ENCODE data around the gene RNPEPL1. TPM values are rescaled to one million over a fixed set of nuclear protein-coding genes. Genes with fewer than 3 reads are reported as not detected.

The RNPEPL1 gene
- total RNA-seq, 1 donor from 2014 or later, result 22.7 TPM

DNA sequence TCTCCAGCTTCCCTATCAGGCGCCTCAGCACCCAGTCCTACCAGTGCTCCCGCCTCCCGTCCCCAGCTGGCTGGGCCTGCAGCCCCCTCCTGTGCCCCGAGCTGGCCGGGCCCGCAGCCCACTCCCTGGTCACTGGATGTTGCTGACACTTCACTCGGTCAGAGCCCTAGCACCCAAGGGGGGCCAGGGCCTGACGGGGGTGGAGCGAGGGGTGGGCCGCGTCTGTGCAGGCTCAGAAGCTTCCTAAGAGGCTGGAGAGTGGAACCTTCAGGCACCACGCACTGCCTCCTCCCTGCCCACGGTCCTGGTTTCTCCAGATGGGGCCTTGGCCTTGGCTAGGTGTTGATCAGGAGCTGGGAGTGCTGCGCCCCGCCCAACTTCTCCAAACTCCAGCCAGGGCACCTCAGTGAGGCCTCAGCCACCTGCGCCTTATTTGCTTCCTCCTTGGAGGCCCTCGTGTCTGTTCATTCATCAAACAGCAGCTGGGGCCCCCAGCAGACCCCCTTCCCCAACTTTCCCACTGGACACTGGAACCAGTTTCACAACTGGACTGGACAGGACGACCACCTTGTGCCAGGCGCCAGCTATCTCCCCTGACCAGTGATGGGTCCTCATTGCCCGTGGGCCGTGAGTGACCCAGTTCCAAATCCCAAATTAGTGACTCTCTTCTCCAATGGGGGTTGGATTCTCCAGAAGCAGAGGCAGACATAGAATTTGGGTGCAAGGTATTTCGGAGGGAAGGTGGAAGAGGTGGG, 35.0 kb downstream of the RNPEPL1 start:
- H3K27ac Mint-ChIP-seq (ENCODE audit: unreplicated experiment), result no peak overlapping the region
- no peak overlapping the region for H2AFZ ChIP-seq (ENCODE audit: low read depth, low read length)
- H3K4me3 ChIP-seq (ENCODE audit: insufficient read depth, low read depth, low read length), result no peak overlapping the region
- H3K27me3 Mint-ChIP-seq (ENCODE audit: low read depth, unreplicated experiment), result peaks cover 4% of the 10 kb centered on the region
- no peaks in the 10 kb centered on the region for H4K20me1 ChIP-seq (ENCODE audit: insufficient read depth, low read length)
- no peaks in the 10 kb centered on the region for H3K79me2 ChIP-seq (ENCODE audit: insufficient read depth, low read length)
- H3K36me3 ChIP-seq (ENCODE audit: insufficient read depth, low read length), result no peaks in the 10 kb centered on the region
- TF ChIP-seq, protein P1, sequence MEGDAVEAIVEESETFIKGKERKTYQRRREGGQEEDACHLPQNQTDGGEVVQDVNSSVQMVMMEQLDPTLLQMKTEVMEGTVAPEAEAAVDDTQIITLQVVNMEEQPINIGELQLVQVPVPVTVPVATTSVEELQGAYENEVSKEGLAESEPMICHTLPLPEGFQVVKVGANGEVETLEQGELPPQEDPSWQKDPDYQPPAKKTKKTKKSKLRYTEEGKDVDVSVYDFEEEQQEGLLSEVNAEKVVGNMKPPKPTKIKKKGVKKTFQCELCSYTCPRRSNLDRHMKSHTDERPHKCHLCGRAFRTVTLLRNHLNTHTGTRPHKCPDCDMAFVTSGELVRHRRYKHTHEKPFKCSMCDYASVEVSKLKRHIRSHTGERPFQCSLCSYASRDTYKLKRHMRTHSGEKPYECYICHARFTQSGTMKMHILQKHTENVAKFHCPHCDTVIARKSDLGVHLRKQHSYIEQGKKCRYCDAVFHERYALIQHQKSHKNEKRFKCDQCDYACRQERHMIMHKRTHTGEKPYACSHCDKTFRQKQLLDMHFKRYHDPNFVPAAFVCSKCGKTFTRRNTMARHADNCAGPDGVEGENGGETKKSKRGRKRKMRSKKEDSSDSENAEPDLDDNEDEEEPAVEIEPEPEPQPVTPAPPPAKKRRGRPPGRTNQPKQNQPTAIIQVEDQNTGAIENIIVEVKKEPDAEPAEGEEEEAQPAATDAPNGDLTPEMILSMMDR (IDR thresholded peaks at IDR 0.05; ENCODE audit: insufficient read depth, low read depth, low read length), result no peak
- TF ChIP-seq EZH2 (IDR thresholded peaks at IDR 0.05; ENCODE audit: insufficient read depth, low read length), result no peak
- H3K9ac ChIP-seq (ENCODE audit: low read length), result no peak overlapping the region
- H3K9me3 ChIP-seq (ENCODE audit: insufficient read depth, low read depth, low read length), result no peaks in the 10 kb centered on the region
- no peaks in the 10 kb centered on the region for H3K9me3 Mint-ChIP-seq (ENCODE audit: unreplicated experiment)
- no peak for FAIRE-seq
- DNase-seq (ENCODE audit: low read depth), result no peak
- H3K27ac ChIP-seq (ENCODE audit: low read depth, low read length), result no peak overlapping the region
- no peaks in the 10 kb centered on the region for H3K27me3 ChIP-seq (ENCODE audit: insufficient read depth, low read length)
- H3K4me1 Mint-ChIP-seq (ENCODE audit: low read depth, unreplicated experiment), result no peaks in the 10 kb centered on the region
- peaks cover 10% of the 10 kb centered on the region for H3K36me3 Mint-ChIP-seq (ENCODE audit: low read depth, unreplicated experiment)
- H3K4me1 ChIP-seq (ENCODE audit: insufficient read depth, low read length), result no peaks in the 10 kb centered on the region
- H3K4me3 Mint-ChIP-seq (ENCODE audit: unreplicated experiment), result no peak overlapping the region
- H3K4me2 ChIP-seq (ENCODE audit: low read length), result no peak overlapping the region

DNA sequence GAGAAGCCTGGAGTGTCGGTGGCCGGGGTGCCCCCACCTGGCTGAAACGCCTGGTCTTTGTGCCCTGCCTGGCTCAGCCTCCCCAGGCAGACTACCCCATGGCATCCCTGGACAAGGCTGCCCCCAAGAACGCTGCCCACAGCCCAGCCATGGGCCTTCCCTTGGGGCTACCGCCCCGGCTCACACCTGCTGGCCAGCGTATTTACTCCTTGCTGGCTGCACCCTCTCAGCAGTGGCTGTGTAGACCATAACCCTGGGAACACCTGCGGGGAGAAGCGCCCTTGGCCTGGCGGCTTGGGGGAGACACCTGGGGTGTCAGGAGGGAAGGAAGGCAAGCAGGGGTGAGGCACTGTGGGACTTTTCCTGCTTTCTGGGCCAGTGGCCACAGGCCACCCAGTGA, 35.6 kb downstream of the RNPEPL1 start:
- H3K27ac ChIP-seq (ENCODE audit: low read depth, low read length), result no peak overlapping the region
- H2AFZ ChIP-seq (ENCODE audit: low read depth, low read length), result no peak overlapping the region
- H3K4me2 ChIP-seq (ENCODE audit: low read length), result no peak overlapping the region
- no peaks in the 10 kb centered on the region for H3K27me3 ChIP-seq (ENCODE audit: insufficient read depth, low read length)
- DNase-seq (ENCODE audit: low read depth) (no peak), FAIRE-seq (no peak)
- Mint-ChIP-seq H3K27ac (ENCODE audit: unreplicated experiment) (no peak overlapping the region), H3K27me3 (ENCODE audit: low read depth, unreplicated experiment) (peaks cover 4% of the 10 kb centered on the region), H3K9me3 (ENCODE audit: unreplicated experiment) (no peaks in the 10 kb centered on the region), H3K4me3 (ENCODE audit: unreplicated experiment) (no peak overlapping the region), H3K36me3 (ENCODE audit: low read depth, unreplicated experiment) (peaks cover 10% of the 10 kb centered on the region), H3K4me1 (ENCODE audit: low read depth, unreplicated experiment) (no peaks in the 10 kb centered on the region)
- no peaks in the 10 kb centered on the region for H4K20me1 ChIP-seq (ENCODE audit: insufficient read depth, low read length)
- H3K4me3 ChIP-seq (ENCODE audit: insufficient read depth, low read depth, low read length), result no peak overlapping the region
- H3K4me1 ChIP-seq (ENCODE audit: insufficient read depth, low read length), result no peaks in the 10 kb centered on the region
- H3K9ac ChIP-seq (ENCODE audit: low read length), result no peak overlapping the region
- H3K36me3 ChIP-seq (ENCODE audit: insufficient read depth, low read length), result no peaks in the 10 kb centered on the region
- no peaks in the 10 kb centered on the region for H3K9me3 ChIP-seq (ENCODE audit: insufficient read depth, low read depth, low read length)
- TF ChIP-seq EZH2 (IDR thresholded peaks at IDR 0.05; ENCODE audit: insufficient read depth, low read length), result no peak
- TF ChIP-seq, protein P1 (IDR thresholded peaks at IDR 0.05; ENCODE audit: insufficient read depth, low read depth, low read length), result no peak
- no peaks in the 10 kb centered on the region for H3K79me2 ChIP-seq (ENCODE audit: insufficient read depth, low read length)

DNA sequence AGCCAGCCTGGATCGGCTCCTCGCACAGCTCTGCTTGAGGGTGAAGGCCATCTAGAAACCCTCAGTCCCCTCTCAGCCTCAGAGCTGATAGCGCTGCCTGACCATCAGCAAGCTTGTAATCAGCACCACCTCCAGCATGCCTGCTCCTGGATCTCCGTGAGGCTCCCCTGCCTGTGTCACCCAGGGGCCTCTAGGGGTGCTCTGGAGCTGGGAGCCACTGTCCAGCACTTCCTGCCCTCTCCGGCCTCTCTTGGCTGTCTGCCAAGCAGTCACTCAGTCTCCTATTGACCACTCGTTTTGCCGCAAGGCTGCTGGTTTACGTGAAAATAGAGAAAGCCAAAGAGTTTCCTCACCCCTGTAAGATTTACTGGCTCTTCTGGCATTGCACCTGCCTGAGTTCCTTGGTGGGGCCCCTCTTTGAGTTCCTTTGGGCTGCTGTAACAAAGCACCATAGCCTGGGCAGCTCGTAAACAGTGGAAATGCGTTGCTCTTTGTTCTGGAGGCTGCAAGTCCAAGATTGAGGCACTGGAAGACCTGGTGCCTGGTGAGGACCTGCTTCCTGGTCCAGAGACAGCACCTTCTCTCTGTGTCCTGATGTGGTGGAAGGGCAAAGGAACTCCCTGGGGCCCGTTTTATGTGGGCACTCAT, 36.1 kb downstream of the RNPEPL1 start:
- H4K20me1 ChIP-seq (ENCODE audit: insufficient read depth, low read length), result no peaks in the 10 kb centered on the region
- H3K27me3 Mint-ChIP-seq (ENCODE audit: low read depth, unreplicated experiment), result peaks cover 4% of the 10 kb centered on the region
- no peak overlapping the region for H3K4me3 ChIP-seq (ENCODE audit: insufficient read depth, low read depth, low read length)
- no peaks in the 10 kb centered on the region for H3K9me3 ChIP-seq (ENCODE audit: insufficient read depth, low read depth, low read length)
- no peak overlapping the region for H3K4me2 ChIP-seq (ENCODE audit: low read length)
- no peak overlapping the region for H2AFZ ChIP-seq (ENCODE audit: low read depth, low read length)
- no peak overlapping the region for H3K27ac ChIP-seq (ENCODE audit: low read depth, low read length)
- H3K36me3 ChIP-seq (ENCODE audit: insufficient read depth, low read length), result no peaks in the 10 kb centered on the region
- no peak overlapping the region for H3K9ac ChIP-seq (ENCODE audit: low read length)
- peaks cover 8% of the 10 kb centered on the region for H3K36me3 Mint-ChIP-seq (ENCODE audit: low read depth, unreplicated experiment)
- DNase-seq (ENCODE audit: low read depth) (no peak), FAIRE-seq (no peak)
- no peak overlapping the region for H3K27ac Mint-ChIP-seq (ENCODE audit: unreplicated experiment)
- H3K4me3 Mint-ChIP-seq (ENCODE audit: unreplicated experiment), result no peak overlapping the region
- no peaks in the 10 kb centered on the region for H3K27me3 ChIP-seq (ENCODE audit: insufficient read depth, low read length)
- H3K9me3 Mint-ChIP-seq (ENCODE audit: unreplicated experiment), result no peaks in the 10 kb centered on the region
- no peaks in the 10 kb centered on the region for H3K4me1 Mint-ChIP-seq (ENCODE audit: low read depth, unreplicated experiment)
- H3K4me1 ChIP-seq (ENCODE audit: insufficient read depth, low read length), result no peaks in the 10 kb centered on the region
- H3K79me2 ChIP-seq (ENCODE audit: insufficient read depth, low read length), result no peaks in the 10 kb centered on the region
- no peak for TF ChIP-seq EZH2 (IDR thresholded peaks at IDR 0.05; ENCODE audit: insufficient read depth, low read length)
- TF ChIP-seq, protein P1 (IDR thresholded peaks at IDR 0.05; ENCODE audit: insufficient read depth, low read depth, low read length), result peak; percentile 47
